Measurements from ENCODE around the gene IFIH1. TPM values are rescaled to one million over a fixed set of nuclear protein-coding genes. Genes with fewer than 3 reads are reported as not detected.

The IFIH1 gene
- total and polyA plus RNA-seq, 2 donors (not counting 1 experiment from before 2014, with no cell fraction given): 29.5 to 54.8 TPM

- Histone ChIP-seq H3K9me3 (ENCODE audit: control extremely low read depth in 1 of 3, control insufficient read depth in 2 of 3, insufficient read depth in 1 of 3, low read length in 2 of 3) (no peaks in the 10 kb centered on the region), H3K9ac (ENCODE audit: low read length) (peak overlapping the region; percentile 98), H3K4me2 (replicated peaks; ENCODE audit: low read depth, low read length, poor library complexity, severe bottlenecking) (peak overlapping the region; percentile 89), H4K20me1 (ENCODE audit: control insufficient read depth, insufficient read depth, low read length, poor library complexity, severe bottlenecking) (peaks cover 8% of the 10 kb centered on the region), H2AFZ (ENCODE audit: insufficient read depth, low read depth, low read length, poor library complexity, severe bottlenecking) (no peak overlapping the region), H3K27me3 (replicated peaks in 1 of 4; ENCODE audit: control extremely low read depth in 1 of 4, control insufficient read depth in 3 of 4, insufficient read depth in 4 of 4, low read length in 3 of 4) (no peaks in the 10 kb centered on the region), H3K79me2 (ENCODE audit: control insufficient read depth, insufficient read depth, low read length) (peaks cover 64% of the 10 kb centered on the region), H3K4me3 (ENCODE audit: control extremely low read depth in 1 of 5, extremely low read depth in 1 of 5, insufficient read depth in 1 of 5, low read depth in 2 of 5, low read length in 4 of 5) (peak overlapping the region in 3 of 5 experiments; percentile 77 to 97 (median 94)), H3K4me1 (ENCODE audit: control insufficient read depth in 2 of 2, insufficient read depth in 2 of 2, low read length in 2 of 2) (peaks cover 34 to 43% of the 10 kb centered on the region in 2 donors), H3K27ac (ENCODE audit: low read length in 2 of 2) (peak overlapping the region in 1 of 2 donors; percentile 100), H3K36me3 (replicated peaks in 1 of 2; ENCODE audit: control extremely low read depth in 1 of 2, control insufficient read depth in 1 of 2, extremely low read depth in 1 of 2, insufficient read depth in 2 of 2, low read length in 1 of 2) (peaks cover 0 to 3% of the 10 kb centered on the region in 2 experiments)
- TF ChIP-seq EZH2 (IDR thresholded peaks at IDR 0.05; ENCODE audit: borderline replicate concordance, insufficient read depth, low read depth, low read length, poor library complexity, severe bottlenecking): no peak
- TF ChIP-seq CTCF (IDR thresholded peaks at IDR 0.05): no peak
- Mint-ChIP-seq H3K27me3 (no peaks in the 10 kb centered on the region), H3K9me3 (ENCODE audit: insufficient read depth) (no peaks in the 10 kb centered on the region), H3K4me1 (peaks cover 71% of the 10 kb centered on the region), H3K4me3 (peak overlapping the region; percentile 96), H3K27ac (peak overlapping the region; percentile 56)
- ChIA-PET CTCF (interaction anchor here (1.1 to 1.7 kb wide), 7 partner anchors 12 to 94 kb away, joined by 3 to 10 read pairs (median 4); no protein-coding TSS in a partner anchor), POLR2A (no interaction called here)
- 100% methylated on average over 1 of the region's 4 CpGs for WGBS (ENCODE audit: insufficient coverage)
- DNase-seq: no peak
- intact Hi-C loops (cut with micrococcal nuclease): loop anchor here (1.0 kb wide), 1 partner anchor 8 kb away; no protein-coding TSS in a partner anchor
- ATAC-seq (ENCODE audit: low read depth): no peak
Observed at GRCh38 chr2:162315938-162316337, 2.5 kb downstream of the IFIH1 start.

- no peaks in the 10 kb centered on the region for H3K27me3 ChIP-seq (replicated peaks in 1 of 4; ENCODE audit: control extremely low read depth in 1 of 4, control insufficient read depth in 3 of 4, insufficient read depth in 4 of 4, low read length in 3 of 4)
- ATAC-seq (ENCODE audit: low read depth) (no peak), DNase-seq (no peak)
- H3K4me3 ChIP-seq (ENCODE audit: control extremely low read depth in 1 of 5, extremely low read depth in 1 of 5, insufficient read depth in 1 of 5, low read depth in 2 of 5, low read length in 4 of 5): no peak overlapping the region
- H3K79me2 ChIP-seq (ENCODE audit: control insufficient read depth, insufficient read depth, low read length): peaks cover 36% of the 10 kb centered on the region
- no peak overlapping the region for H3K27ac ChIP-seq (ENCODE audit: low read length in 2 of 2)
- H4K20me1 ChIP-seq (ENCODE audit: control insufficient read depth, insufficient read depth, low read length, poor library complexity, severe bottlenecking): peaks cover 6% of the 10 kb centered on the region
- no peak overlapping the region for H3K27ac Mint-ChIP-seq
- H3K4me2 ChIP-seq (replicated peaks; ENCODE audit: low read depth, low read length, poor library complexity, severe bottlenecking): no peak overlapping the region
- H3K4me1 ChIP-seq (ENCODE audit: control insufficient read depth in 2 of 2, insufficient read depth in 2 of 2, low read length in 2 of 2): peaks cover 18 to 23% of the 10 kb centered on the region in 2 donors
- H3K36me3 ChIP-seq (replicated peaks in 1 of 2; ENCODE audit: control extremely low read depth in 1 of 2, control insufficient read depth in 1 of 2, extremely low read depth in 1 of 2, insufficient read depth in 2 of 2, low read length in 1 of 2): peaks cover 5 to 19% of the 10 kb centered on the region in 2 experiments
- H3K9me3 Mint-ChIP-seq (ENCODE audit: insufficient read depth): no peaks in the 10 kb centered on the region
- H3K4me3 Mint-ChIP-seq: no peak overlapping the region
- WGBS (ENCODE audit: insufficient coverage): no CpG with 5 or more reads among the region's 1 CpG
- H3K9me3 ChIP-seq (ENCODE audit: control extremely low read depth in 1 of 3, control insufficient read depth in 2 of 3, insufficient read depth in 1 of 3, low read length in 2 of 3): no peaks in the 10 kb centered on the region
- no peaks in the 10 kb centered on the region for H3K27me3 Mint-ChIP-seq
- CTCF ChIA-PET: interaction anchor here (0.8 to 8.2 kb wide), 6 partner anchors 9 to 92 kb away, joined by 3 to 86 read pairs (median 6); no protein-coding TSS in a partner anchor
- intact Hi-C loops (cut with micrococcal nuclease): no loop called here
- POLR2A ChIA-PET: interaction anchor here (0.7 kb wide), 1 partner anchor 15 kb away, joined by 3 read pairs; no protein-coding TSS in a partner anchor
- TF ChIP-seq EZH2 (IDR thresholded peaks at IDR 0.05; ENCODE audit: borderline replicate concordance, insufficient read depth, low read depth, low read length, poor library complexity, severe bottlenecking) (no peak), CTCF (IDR thresholded peaks at IDR 0.05) (no peak)
- no peak overlapping the region for H2AFZ ChIP-seq (ENCODE audit: insufficient read depth, low read depth, low read length, poor library complexity, severe bottlenecking)
- H3K4me1 Mint-ChIP-seq: peaks cover 54% of the 10 kb centered on the region
- H3K9ac ChIP-seq (ENCODE audit: low read length): no peak overlapping the region
Observed at GRCh38 chr2:162312853-162313252, 5.6 kb downstream of the IFIH1 start.

Measured in B cell (primary cell).